ENCODE data around the gene RGS6. TPM values are rescaled to one million over a fixed set of nuclear protein-coding genes. Genes with fewer than 3 reads are reported as not detected.

RGS6 gene
- total RNA-seq, 4 donors from 2014 or later: 0.84 to 3.0 (median 1.7) TPM; not detected in 1

- no peak for DNase-seq (ENCODE audit: low spot score in 2 of 2)
- intact Hi-C loops (cut with DNase I; ENCODE audit: low total_unique reads): no loop called here
- WGBS, 2 donors: 78 to 86% methylated on average over 7 of the region's 7 CpGs
- H3K4me3 ChIP-seq (ENCODE audit: low read depth, poor library complexity, severe bottlenecking): no peak overlapping the region
- TF ChIP-seq POLR2A (IDR thresholded peaks at IDR 0.05): no peak
- no peak for TF ChIP-seq CTCF (IDR thresholded peaks at IDR 0.05)
These were observed 179.7 kb downstream of the RGS6 start for GRCh38 chr14:72111911-72112310.

GRCh38 chr14:72118841-72119240 is 186.6 kb downstream of the RGS6 start:
- intact Hi-C loops (cut with DNase I; ENCODE audit: low total_unique reads): no loop called here
- WGBS, 2 donors: 68% methylated on average over 3 of the region's 3 CpGs
- no peak for DNase-seq (ENCODE audit: low spot score in 2 of 2)

GRCh38 chr14:72120315-72120714 is 188.1 kb downstream of the RGS6 start:
- 79 to 88% methylated on average over 3 of the region's 3 CpGs for WGBS, 2 donors
- H3K4me3 ChIP-seq (ENCODE audit: low read depth, poor library complexity, severe bottlenecking): no peak overlapping the region
- DNase-seq (ENCODE audit: low spot score in 2 of 2): no peak
- TF ChIP-seq POLR2A (IDR thresholded peaks at IDR 0.05): no peak
- no peak for TF ChIP-seq CTCF (IDR thresholded peaks at IDR 0.05)
- intact Hi-C loops (cut with DNase I; ENCODE audit: low total_unique reads): no loop called here

More at GRCh38 chr14:72118841-72119240, 186.6 kb downstream of the RGS6 start:
- no peak overlapping the region for H3K4me3 ChIP-seq (ENCODE audit: low read depth, poor library complexity, severe bottlenecking)
- no peak for TF ChIP-seq POLR2A (IDR thresholded peaks at IDR 0.05)
- TF ChIP-seq CTCF (IDR thresholded peaks at IDR 0.05): no peak

- intact Hi-C loops (cut with DNase I; ENCODE audit: low total_unique reads): no loop called here
- TF ChIP-seq POLR2A (IDR thresholded peaks at IDR 0.05) (no peak), CTCF (IDR thresholded peaks at IDR 0.05) (no peak)
- H3K4me3 ChIP-seq (ENCODE audit: low read depth, poor library complexity, severe bottlenecking): no peak overlapping the region
- WGBS, 2 donors: 45 to 52% methylated on average over 3 of the region's 3 CpGs
- no peak for DNase-seq (ENCODE audit: low spot score in 2 of 2)
These were observed 191.5 kb downstream of the RGS6 start for GRCh38 chr14:72123755-72124154.

- WGBS, 2 donors: 73 to 82% methylated on average over 4 of the region's 4 CpGs
- DNase-seq (ENCODE audit: low spot score in 2 of 2): no peak
- intact Hi-C loops (cut with DNase I; ENCODE audit: low total_unique reads): no loop called here
- no peak for TF ChIP-seq CTCF (IDR thresholded peaks at IDR 0.05)
- TF ChIP-seq POLR2A (IDR thresholded peaks at IDR 0.05): no peak
- H3K4me3 ChIP-seq (ENCODE audit: low read depth, poor library complexity, severe bottlenecking): no peak overlapping the region
These were observed 191.9 kb downstream of the RGS6 start for GRCh38 chr14:72124171-72124570.

- 91 to 92% methylated on average over 1 of the region's 1 CpG for WGBS, 2 donors
- H3K4me3 ChIP-seq (ENCODE audit: low read depth, poor library complexity, severe bottlenecking): no peak overlapping the region
- no peak for DNase-seq (ENCODE audit: low spot score in 2 of 2)
- intact Hi-C loops (cut with DNase I; ENCODE audit: low total_unique reads): no loop called here
- TF ChIP-seq POLR2A (IDR thresholded peaks at IDR 0.05) (no peak), CTCF (IDR thresholded peaks at IDR 0.05) (no peak)
These were observed 193.9 kb downstream of the RGS6 start for GRCh38 chr14:72126091-72126490.
